ENCODE data around the gene VPS4B.

DNA sequence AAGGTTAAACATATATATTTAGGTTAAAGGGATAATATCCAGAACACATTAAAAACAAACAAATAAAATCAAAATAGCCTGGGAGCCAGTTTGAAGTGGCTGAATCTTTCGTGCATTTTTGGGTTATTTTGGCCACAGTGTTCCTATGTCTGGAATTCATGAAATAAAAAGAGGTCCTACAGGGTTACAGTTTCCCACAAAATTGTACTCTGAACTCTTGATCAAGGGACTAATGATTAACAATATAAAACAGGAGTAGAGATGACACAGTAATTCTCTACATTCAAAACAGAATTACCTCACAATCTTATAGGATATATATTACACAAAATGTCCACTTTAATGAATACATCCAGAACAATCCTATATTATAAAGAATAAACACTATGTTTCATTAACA lies 24.9 kb downstream of the VPS4B start:
- no peak for TF ChIP-seq GATA3 (IDR thresholded peaks at IDR 0.05; ENCODE audit: low read depth, low read length)
- TF ChIP-seq GATA2 (IDR thresholded peaks at IDR 0.05; ENCODE audit: low read depth, low read length) = no peak
